ENCODE results near the gene SDF4.

DNA sequence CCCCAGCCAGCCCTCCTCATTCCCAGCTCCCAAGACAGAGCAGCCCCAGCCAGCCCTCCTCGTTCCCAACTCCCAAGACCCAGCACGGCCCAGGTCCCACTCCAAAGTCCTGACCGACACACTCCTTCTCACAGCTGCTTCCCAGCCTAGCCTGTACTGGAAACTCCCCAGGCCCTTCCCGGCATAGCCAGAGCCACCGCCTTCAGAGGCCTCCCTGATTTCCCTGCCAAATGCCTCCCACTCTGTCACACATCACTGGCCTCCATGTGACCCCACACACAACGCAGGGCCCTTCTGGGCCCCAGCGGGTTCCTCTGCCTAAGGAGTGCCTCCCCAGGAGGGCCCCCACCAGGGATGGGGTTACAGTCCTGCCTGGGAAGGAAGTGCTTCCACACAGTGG lies 39.0 kb upstream of the SDF4 start:
- TF ChIP-seq, protein P1, sequence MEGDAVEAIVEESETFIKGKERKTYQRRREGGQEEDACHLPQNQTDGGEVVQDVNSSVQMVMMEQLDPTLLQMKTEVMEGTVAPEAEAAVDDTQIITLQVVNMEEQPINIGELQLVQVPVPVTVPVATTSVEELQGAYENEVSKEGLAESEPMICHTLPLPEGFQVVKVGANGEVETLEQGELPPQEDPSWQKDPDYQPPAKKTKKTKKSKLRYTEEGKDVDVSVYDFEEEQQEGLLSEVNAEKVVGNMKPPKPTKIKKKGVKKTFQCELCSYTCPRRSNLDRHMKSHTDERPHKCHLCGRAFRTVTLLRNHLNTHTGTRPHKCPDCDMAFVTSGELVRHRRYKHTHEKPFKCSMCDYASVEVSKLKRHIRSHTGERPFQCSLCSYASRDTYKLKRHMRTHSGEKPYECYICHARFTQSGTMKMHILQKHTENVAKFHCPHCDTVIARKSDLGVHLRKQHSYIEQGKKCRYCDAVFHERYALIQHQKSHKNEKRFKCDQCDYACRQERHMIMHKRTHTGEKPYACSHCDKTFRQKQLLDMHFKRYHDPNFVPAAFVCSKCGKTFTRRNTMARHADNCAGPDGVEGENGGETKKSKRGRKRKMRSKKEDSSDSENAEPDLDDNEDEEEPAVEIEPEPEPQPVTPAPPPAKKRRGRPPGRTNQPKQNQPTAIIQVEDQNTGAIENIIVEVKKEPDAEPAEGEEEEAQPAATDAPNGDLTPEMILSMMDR (IDR thresholded peaks at IDR 0.05): no peak
- TF ChIP-seq POLR2A (IDR thresholded peaks at IDR 0.05) (no peak), POLR2AphosphoS5 (IDR thresholded peaks at IDR 0.05) (no peak), EP300 (IDR thresholded peaks at IDR 0.05; ENCODE audit: low read depth) (no peak)
